ENCODE results near the gene PDE4D.

PDE4D gene

DNA sequence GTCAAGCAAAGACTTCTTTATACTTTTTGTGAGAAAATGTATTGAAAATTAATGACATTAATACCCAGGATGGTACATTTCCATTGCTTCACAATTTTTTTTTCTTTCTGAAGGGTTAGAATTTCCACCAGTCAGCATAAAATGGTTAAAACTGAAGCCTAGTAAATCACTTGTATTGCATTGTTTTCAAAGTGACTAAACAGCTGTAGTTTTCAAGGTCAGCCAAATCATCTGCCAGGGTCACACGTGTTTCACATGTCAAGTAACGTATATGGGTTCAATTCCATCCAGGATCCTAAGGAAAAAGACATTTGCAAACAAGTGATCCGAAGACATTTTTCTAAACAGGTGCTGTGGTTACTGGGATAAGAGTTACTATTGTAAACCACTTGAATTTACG is 736.5 kb downstream of the PDE4D start:
- no peak for DNase-seq

DNA sequence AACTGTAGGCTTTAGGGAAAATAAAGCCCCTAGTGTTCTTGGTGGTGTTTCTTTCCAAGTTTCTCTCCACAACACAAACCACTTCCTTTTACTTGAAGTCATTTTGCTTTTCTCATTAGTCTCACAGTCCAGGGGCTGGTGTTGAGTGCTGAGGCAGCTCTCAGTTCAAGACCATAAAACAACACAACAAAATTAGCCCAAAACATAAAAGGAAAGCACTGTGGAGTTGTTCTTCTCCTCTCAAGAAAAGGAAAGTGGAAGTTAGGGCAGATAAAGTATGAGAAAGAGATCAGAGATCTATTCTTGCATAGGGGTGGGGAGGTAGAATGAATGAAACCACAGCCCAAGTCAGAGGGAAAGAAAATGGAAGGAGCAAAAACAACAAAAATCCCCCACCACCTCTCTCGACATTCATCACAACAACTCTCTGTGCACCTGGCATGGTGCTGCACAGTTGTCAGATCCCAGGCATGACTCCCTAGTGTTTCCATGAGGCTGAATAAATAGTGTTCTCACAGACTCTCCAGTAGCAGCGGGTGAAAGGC is 740.8 kb downstream of the PDE4D start:
- DNase-seq: peak; percentile 1

DNA sequence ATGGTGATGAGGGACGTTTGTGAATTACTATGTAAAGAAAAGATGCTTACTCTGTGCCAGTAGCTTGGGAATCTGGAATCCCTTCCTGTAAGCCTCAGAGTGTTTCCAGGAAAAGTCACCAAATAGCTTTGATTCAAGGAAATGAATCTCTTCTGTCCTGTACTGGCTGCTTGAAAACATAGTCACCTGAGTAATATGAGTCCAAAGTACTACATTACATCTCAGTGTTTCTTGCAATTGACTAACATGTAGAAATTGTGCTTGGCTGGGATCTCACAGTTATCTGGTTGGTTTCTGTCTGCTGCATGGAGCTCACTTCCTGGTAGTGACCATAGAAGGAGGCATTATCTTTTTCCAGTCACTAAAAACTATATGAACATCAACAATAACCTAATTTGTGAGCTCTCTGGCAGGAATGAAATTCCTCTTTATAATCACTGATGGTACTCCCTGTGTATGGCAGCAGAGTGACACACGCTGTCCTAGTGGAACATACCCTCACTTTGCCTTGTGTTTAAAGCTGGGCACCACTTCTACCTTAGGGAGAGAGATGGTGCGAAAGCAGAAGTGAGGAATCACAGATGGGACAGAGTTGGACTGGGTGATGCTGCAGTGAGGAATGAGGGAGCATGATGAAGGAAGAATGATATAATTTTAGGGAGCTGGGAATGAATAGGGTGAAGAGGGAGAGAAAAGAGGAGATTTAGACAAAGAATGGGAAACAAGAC is 742.2 kb downstream of the PDE4D start:
- DNase-seq: no peak

DNA sequence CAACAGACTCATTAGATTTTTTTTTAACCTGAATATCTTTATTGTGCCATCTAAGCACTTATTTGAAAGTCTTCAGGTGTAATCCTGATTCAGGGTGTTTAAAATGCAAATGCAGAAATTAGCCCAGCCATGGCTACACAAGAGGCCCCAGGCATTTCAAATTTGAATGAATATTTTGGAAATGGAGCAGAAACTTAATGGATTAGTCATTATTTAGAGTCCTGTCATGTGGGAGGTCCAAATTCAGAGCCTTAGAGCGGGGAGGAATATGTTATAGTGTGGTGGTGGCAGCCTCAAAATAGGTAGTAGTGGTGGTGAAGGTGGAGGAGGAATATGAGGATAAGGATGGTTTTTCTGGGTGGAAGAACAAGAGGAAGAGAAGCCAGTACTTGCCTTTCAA is 743.7 kb downstream of the PDE4D start:
- DNase-seq: no peak

DNA sequence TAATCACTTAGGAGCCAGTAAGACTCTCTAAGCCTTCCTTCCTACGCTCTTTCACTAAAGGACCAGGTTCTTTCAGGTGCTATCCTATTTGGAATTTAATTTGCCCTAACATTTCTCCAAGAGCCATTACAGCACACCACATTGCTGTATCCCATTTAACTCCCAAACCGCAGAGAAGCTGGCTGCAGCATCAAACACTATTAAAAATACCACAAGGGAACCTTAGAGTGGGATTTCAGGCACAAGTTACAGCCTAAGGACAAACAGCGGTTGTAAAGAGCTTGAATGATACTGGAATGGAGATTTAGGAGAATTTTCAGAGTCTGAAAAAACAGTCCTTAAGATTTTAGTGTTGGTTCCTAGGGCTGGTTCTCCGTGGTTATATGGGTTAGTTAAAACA is 744.3 kb downstream of the PDE4D start:
- DNase-seq: peak; percentile 60

DNA sequence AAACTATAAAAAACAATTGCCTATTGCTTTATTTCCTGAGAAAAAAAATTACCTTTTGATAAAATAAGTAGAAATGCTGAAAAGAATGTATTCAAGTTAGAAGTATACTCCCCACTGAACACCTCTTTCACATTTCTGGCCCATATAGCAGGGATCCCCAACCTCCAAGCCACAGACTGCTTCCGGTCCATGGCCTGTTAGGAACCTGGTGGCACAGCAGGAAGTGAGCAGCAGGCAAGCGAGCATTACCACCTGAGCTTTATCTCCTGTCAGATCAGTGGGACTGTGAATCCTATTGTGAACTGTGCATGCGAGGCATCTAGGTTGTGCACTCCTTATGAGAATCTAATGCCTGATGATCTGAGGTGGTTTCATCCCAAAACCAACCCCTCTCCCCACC is 746.8 kb downstream of the PDE4D start:
- DNase-seq: no peak

DNA sequence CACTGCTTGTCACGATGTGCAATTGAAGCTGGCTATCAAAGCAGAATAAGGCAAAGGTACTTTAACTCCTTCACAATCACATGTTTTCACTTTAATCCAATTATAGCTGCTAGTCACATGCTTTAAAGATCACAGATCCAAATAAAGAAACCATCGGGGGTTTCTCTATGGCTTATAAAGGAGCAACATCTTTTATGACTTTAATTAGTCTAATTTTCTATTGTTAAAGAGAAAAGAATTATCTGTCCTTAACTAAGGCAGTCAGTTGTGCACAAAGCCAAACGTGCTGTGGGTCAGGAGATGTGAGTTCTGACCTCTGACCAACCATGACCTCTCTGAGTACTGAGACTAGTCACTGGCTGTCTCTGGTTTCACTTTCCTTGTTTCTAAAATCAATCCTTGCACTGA is 749.6 kb downstream of the PDE4D start:
- DNase-seq: no peak

DNA sequence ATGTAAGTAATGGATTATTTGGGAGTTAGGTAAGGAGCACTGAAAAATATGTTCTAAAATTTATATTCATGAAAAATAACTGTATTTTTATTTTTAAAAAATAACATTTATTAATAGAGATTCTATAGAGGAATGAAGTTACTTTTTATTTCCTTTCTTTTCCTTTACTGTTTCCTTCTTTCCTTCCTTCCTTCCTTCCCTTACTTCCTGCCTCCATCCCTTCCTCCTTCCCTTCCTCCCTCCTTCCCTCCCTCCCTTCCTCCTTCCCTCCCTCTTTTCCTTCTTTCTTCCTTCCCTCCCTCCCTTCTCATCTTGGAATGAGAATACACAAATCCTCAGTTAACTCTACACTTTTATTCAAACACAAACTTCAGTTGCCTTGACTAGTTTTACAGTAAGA is 750.6 kb downstream of the PDE4D start:
- DNase-seq: no peak

DNA sequence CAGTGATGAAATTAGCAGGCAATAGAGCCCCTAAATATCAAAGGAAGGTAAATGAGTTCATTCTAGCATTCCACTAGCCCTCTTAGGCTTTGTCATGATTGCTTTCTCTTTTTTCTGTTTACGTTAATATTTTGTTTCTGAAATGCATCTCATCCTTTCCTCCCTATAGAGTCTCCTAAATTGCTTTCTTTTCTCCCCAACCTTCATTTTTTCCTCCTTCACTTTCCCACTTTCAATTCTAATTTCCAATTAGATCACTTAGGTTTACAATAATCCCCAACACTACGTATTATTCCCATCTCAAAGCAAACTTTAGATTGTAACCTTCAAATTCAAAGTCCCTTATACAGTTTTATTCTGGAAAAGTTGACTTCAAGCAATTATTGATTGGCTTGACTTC is 751.4 kb downstream of the PDE4D start:
- DNase-seq: no peak

DNA sequence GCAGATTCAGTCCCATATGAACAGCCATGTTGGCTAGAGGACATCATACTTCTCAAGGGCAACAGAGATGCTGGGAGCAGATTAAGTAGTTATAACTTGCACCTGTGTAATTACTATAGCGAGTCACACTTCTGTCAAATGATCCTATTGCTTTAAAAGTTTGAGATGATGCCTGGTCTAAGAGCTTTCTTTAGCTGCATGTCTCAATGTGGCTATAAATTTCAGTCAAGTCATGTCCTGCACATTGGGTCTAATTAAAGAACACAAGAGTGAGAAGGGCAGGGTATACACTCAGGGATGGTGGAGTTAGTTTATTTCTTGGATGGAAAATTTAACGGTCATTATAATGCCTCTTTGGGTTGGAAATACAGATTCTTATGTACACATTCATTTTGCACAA is 753.4 kb downstream of the PDE4D start:
- no peak for DNase-seq

DNA sequence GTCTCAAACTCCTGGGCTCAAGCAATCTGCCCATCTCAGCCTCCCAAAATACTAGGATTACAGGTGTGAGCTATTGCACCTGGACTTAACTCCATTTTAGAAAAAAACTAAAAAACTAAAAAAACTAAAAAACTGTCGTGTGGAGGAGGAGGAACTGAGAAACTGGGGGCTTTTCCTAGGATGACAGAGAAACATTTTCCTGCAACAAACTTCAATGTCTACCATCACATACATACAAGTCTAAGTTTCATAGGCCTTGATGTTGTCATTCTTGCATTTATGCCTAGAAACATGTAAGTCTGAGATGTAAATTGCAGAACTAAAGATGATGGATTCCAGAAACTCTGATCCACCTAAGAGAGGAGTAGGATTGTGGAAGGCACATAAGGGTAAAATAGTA is 753.8 kb downstream of the PDE4D start:
- DNase-seq: no peak

DNA sequence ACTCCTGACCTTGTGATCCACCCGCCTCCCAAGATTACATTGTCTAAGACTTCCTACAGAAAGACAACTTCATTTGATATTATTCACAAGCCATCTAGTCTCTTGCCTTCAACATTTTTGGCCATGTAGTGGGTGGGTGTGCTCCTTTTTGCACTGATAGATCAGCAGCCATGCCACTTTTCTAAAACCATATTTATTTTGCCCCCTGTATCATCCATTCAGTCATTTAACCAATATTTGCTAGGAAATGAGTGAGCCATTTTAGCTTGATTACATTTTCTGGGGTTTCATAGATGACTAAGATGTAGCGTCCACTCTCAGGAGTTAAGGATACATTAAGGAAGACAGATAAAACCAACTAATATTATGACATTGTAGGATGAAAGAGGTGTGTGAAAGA is 755.0 kb downstream of the PDE4D start:
- DNase-seq: no peak

DNA sequence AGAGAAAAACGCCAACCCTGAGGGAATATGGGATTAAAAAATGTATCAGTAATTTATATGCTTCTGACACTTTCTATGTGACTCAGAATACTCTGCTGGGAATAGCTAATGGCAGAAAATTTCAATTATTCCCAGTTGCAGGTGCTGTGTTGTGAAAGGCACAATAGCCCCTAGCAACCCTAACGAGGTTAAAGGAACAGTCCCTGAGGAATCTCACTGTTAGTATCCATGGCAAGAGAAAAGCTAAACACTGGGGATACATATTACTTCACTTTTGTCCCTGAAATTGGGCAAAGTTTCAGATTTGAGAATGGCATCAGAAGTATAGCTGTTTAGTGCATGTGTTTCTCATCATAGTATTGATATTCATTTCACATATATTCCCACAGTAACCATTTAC is 755.7 kb downstream of the PDE4D start:
- DNase-seq: no peak

DNA sequence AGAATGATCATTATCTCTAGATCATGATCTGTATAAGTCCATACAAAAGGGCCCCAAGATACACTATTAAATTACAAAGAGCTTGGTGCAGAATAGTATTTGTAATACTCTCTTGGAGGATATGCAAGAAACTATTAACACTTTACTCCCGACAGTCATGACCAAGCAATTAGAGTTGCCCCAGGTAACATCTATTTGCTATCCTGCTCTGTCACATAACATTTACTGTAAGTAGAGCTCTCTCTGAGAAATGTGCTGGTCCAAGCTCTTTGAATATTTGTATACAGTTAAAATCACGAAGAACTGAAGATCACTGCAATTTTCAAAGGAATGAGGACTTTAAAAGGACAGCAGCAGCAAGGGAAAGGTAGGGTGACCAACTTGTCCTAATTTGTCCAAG is 757.0 kb downstream of the PDE4D start:
- no peak for DNase-seq

DNA sequence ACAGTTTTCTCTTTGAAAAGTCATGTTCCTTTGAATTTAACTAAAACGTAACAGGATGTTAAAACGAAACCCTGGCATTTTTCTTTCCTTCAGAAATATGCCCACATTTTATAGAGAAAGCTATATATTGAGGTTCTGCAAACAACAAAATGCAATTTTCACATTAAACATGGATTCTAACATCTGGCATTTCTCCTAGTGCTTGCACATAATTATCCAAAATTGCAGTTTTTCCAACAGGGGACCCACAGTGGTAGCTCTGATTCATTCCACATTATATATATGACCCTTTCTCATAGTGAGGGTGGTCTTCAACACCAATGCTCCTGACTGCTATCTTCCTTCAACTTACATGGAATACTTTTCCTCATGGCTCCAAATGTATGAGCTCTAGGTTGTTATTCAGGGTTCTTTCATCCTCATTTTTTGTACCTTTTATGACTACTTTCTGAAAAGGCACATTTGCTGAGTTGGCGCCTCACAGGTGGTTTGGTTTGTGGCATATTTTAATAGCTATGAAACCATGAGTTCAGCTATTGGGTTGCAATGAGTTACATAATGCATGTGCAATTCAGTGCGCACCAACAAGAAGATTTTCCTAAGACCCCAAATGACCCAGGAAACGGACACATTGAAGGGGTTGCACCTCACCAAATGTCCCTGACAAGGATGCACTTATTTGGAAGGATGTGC is 758.9 kb downstream of the PDE4D start:
- DNase-seq: no peak

DNA sequence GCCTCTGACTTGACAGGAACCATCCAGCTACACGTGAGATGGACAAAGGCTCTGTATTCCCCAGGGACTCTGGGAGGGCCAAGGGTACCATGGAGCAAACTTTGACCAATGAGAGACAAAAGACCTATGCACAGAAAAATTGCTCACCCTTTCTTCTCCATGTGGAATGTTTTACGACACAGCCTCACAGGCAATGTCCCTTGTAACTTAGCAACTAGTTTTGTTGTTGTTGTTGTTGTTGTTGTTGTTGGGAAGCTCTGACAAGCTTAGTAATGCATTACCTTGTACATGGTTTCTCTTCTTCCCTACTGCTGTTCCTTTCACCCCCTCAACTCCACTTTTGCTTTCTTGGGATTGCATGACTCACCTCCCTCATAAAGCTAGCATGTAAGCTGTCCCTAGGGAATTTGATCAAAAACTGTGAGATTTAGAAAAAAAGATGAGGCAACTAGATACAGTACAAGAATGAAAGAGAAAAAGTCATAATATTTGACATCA is 759.7 kb downstream of the PDE4D start:
- no peak for DNase-seq

DNA sequence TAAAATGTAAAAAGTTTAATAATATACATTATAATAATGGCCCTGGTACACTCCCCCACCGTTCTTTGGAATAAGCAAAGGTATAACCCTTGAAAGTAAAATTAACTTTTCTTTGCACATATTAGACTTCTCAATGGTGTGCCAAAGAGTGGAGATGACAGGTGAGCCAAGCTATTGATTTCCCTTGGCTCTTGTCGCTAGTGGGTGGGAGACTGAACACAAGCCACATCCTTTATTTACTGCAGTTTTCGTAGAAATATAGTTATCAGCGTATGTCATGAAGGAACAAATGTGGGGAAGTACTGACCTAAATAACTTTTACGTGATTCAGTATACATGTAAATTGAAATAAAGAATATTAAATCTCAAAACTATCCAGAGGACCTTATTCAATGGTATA is 761.4 kb downstream of the PDE4D start:
- DNase-seq: no peak

DNA sequence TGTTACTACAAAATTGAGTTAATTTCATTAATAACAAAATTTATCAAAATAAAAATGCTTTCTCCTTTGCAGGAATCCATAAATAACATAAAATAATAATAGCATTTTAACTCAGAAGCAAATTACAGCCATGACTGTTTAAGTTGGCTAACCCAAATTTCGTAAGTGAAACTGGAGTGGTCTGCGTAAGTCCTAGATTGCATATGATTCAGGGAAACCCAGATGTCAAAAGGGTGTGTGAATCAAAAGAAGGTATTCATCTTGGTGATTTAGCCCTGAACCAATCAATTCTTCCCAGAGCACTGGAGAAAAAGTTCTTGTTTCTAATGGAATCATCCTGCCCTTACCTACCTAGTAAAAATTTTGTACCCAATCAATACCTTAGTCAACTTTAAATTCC is 763.1 kb downstream of the PDE4D start:
- no peak for DNase-seq

DNA sequence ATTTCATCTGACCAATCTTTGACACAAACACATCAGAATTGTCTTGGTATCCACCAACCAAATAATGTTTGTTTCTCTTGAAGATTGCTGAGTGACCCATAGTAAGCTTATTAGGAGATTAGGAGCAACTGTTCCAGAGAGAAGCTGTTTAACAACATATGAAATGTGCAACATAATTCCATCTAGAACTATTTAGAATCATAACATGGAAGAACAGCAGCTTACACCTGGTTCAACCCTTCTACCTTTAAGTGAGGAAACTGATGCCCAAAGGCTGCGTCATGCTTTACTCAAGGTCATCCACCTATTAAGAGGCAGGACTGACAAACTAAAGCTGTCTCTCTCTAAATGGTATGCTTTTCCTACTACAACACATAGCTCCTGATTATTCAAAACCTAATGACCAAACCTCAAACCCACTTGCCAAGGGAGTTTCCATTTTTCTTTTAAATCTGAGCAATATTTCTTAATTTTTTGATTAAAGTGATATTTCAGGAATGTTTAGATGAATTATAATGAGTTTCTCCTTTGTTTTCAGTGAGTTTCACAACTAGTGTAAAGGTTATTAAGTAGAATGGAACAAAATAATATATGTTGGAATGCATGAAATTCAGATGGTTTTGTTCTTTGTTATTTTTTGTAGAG is 764.8 kb downstream of the PDE4D start:
- DNase-seq: no peak

DNA sequence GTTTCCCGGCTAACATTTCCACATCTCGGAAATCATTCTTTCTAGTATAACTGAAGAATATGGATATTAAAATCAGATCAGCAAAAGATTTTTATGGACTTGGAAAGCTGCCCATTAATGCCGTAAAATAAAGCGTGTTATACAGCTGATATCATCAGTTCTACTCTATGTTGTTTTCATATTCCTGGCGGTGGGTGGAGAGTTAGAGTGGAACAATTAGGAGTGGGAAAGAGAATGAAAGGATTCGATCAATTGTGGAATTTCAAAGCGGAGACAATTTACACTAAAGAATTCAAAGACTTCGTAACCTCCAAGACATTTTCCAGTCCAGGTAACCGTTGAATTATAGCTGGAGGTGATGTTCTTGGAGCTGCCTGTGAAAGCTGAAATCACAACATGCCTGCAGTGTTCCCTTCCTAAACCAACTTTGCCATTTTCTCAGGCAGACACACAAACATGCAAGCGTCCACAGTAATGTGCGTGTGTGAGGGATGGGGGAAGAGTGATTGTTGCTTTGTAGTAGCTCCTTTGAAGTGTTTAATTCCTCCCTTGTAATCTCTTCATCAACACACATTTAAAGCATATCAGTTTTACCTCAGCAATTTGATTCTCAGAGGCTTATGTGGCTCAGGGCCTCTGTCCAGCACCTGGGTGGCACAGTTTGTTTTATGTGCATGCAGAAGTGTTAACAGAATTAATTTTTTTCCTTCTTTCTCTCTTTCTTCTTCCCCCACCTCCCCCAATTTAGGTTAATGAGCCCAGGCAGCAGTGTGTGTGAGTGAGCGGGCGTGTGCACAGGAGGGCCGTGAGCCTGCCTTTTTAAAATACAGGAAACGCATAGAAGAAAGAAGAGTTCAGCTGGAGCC is 766.6 kb downstream of the PDE4D start:
- no peak for DNase-seq

DNA sequence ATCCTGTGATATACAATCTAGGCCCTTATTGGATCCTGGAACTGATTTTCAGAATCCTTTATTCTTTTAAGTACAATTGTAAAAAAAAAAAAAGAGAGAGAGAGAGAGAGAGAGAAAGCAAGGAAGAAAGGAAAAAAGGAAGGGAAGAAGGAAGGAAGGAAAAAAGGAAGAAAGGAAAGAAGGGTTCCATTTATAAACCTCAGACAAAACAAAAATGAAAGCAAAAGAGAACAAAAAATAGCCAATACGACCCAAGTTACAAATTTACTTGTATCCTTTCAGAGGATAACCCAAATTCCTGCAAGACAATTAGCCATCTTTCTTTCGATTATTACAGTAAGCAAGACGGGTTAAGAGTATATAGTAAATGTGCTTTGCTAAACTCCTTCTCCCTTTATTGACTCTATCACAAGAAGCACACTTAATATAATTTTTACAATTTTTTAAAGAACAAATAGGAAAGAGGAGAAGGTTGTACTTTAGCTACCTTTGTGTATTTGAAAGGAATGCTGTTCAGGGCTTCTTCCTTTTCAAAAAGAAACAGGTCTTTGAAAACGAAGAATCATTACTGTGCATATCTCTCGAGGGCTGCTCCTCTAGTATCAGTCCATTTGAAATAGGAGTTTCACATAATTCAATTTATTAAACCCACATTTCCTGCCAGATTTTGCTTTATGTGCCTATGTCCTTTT is 767.4 kb downstream of the PDE4D start:
- no peak for DNase-seq

Data from DMS79 (cell line).